ENCODE measurements around the gene WWOX.

The WWOX gene

GRCh38 chr16:78501744-78502143 is 402.3 kb downstream of the WWOX start:
- Histone ChIP-seq H3K4me2 (ENCODE audit: low read length) (no peak overlapping the region), H3K79me2 (ENCODE audit: control insufficient read depth, insufficient read depth, low read length) (no peaks in the 10 kb centered on the region), H3K79me1 (ENCODE audit: low read length) (no peaks in the 10 kb centered on the region), H2BK120ac (ENCODE audit: low read depth, low read length) (no peak overlapping the region), H3K4me3 (ENCODE audit: low read length) (no peak overlapping the region), H3K27ac (ENCODE audit: low read depth, low read length) (no peak overlapping the region), H2BK5ac (ENCODE audit: low read length) (no peak overlapping the region), H3K9ac (ENCODE audit: low read length) (no peak overlapping the region), H3K36me3 (ENCODE audit: control insufficient read depth, insufficient read depth, low read length) (no peaks in the 10 kb centered on the region), H3K4ac (ENCODE audit: low read depth, low read length) (no peak overlapping the region), H2AK5ac (ENCODE audit: low read length) (no peak overlapping the region), H3K23ac (ENCODE audit: low read length) (no peak overlapping the region), H4K5ac (ENCODE audit: low read length) (no peak overlapping the region), H2BK15ac (replicated peaks; ENCODE audit: low read depth) (no peak overlapping the region), H4K8ac (ENCODE audit: low read depth, low read length) (no peak overlapping the region), H3K27me3 (ENCODE audit: insufficient read depth, low read length, poor library complexity) (no peaks in the 10 kb centered on the region), H3K18ac (ENCODE audit: low read length) (no peak overlapping the region), H3K56ac (ENCODE audit: low read length) (no peak overlapping the region), H3K4me1 (ENCODE audit: control insufficient read depth, low read depth, low read length) (no peaks in the 10 kb centered on the region)
- DNase-seq: no peak
- no CpG with 5 or more reads among the region's 8 CpGs for WGBS (ENCODE audit: extremely low coverage, insufficient coverage, low lambda C conversion rate)

GRCh38 chr16:78502812-78503350 is 403.4 kb downstream of the WWOX start:
- no peak overlapping the region for H3K4me3 ChIP-seq (ENCODE audit: low read length)
- H3K4me2 ChIP-seq (ENCODE audit: low read length): no peak overlapping the region
- DNase-seq: no peak
- WGBS (ENCODE audit: extremely low coverage, insufficient coverage, low lambda C conversion rate): no CpG with 5 or more reads among the region's 10 CpGs
- no peak overlapping the region for H4K8ac ChIP-seq (ENCODE audit: low read depth, low read length)
- no peak overlapping the region for H3K4ac ChIP-seq (ENCODE audit: low read depth, low read length)
- no peaks in the 10 kb centered on the region for H3K4me1 ChIP-seq (ENCODE audit: control insufficient read depth, low read depth, low read length)
- no peak overlapping the region for H3K56ac ChIP-seq (ENCODE audit: low read length)
- no peak overlapping the region for H3K18ac ChIP-seq (ENCODE audit: low read length)
- no peak overlapping the region for H3K9ac ChIP-seq (ENCODE audit: low read length)
- H2BK5ac ChIP-seq (ENCODE audit: low read length): no peak overlapping the region
- no peak overlapping the region for H2BK120ac ChIP-seq (ENCODE audit: low read depth, low read length)
- no peaks in the 10 kb centered on the region for H3K27me3 ChIP-seq (ENCODE audit: insufficient read depth, low read length, poor library complexity)
- H3K36me3 ChIP-seq (ENCODE audit: control insufficient read depth, insufficient read depth, low read length): no peaks in the 10 kb centered on the region
- no peak overlapping the region for H3K27ac ChIP-seq (ENCODE audit: low read depth, low read length)
- no peaks in the 10 kb centered on the region for H3K79me2 ChIP-seq (ENCODE audit: control insufficient read depth, insufficient read depth, low read length)
- H3K79me1 ChIP-seq (ENCODE audit: low read length): no peaks in the 10 kb centered on the region
- H2AK5ac ChIP-seq (ENCODE audit: low read length): no peak overlapping the region
- H2BK15ac ChIP-seq (replicated peaks; ENCODE audit: low read depth): no peak overlapping the region
- no peak overlapping the region for H4K5ac ChIP-seq (ENCODE audit: low read length)
- no peak overlapping the region for H3K23ac ChIP-seq (ENCODE audit: low read length)

- Histone ChIP-seq H3K56ac (ENCODE audit: low read length) (no peak overlapping the region), H4K5ac (ENCODE audit: low read length) (no peak overlapping the region), H3K79me1 (ENCODE audit: low read length) (no peaks in the 10 kb centered on the region), H3K79me2 (ENCODE audit: control insufficient read depth, insufficient read depth, low read length) (no peaks in the 10 kb centered on the region), H4K8ac (ENCODE audit: low read depth, low read length) (no peak overlapping the region), H3K36me3 (ENCODE audit: control insufficient read depth, insufficient read depth, low read length) (no peaks in the 10 kb centered on the region), H3K4ac (ENCODE audit: low read depth, low read length) (no peak overlapping the region), H3K4me2 (ENCODE audit: low read length) (no peak overlapping the region), H3K27me3 (ENCODE audit: insufficient read depth, low read length, poor library complexity) (no peaks in the 10 kb centered on the region), H2BK15ac (replicated peaks; ENCODE audit: low read depth) (no peak overlapping the region), H3K4me3 (ENCODE audit: low read length) (no peak overlapping the region), H2AK5ac (ENCODE audit: low read length) (no peak overlapping the region), H2BK120ac (ENCODE audit: low read depth, low read length) (no peak overlapping the region), H3K18ac (ENCODE audit: low read length) (no peak overlapping the region), H3K23ac (ENCODE audit: low read length) (no peak overlapping the region), H3K27ac (ENCODE audit: low read depth, low read length) (no peak overlapping the region), H3K9ac (ENCODE audit: low read length) (no peak overlapping the region), H3K4me1 (ENCODE audit: control insufficient read depth, low read depth, low read length) (no peaks in the 10 kb centered on the region), H2BK5ac (ENCODE audit: low read length) (no peak overlapping the region)
- DNase-seq: peak; percentile 63
- no CpG with 5 or more reads among the region's 3 CpGs for WGBS (ENCODE audit: extremely low coverage, insufficient coverage, low lambda C conversion rate)
These were observed 404.1 kb downstream of the WWOX start for GRCh38 chr16:78503602-78504001.

DNA sequence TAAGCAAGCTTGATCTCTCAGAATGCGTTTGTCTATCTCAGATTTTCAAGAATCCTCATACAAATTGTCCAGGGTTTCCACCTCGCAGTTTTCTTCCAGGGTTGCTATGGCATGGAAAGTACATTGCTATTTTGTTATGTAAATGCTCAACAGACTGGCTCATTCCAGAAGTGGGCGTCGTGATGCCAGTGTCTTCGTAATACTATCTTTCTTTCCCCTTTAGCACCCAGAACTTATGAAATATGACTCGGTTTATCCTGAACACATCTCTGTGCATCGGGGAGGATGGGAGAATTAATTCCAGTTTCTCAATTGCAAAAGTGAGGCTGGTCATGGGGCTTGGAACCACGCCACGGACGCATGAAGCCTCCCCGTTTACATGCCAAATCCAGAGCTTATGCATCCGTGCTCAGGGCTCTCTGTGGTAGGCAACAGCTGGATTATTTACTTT is 405.0 kb downstream of the WWOX start:
- H3K27ac ChIP-seq (ENCODE audit: low read depth, low read length): no peak overlapping the region

GRCh38 chr16:78505036-78505435 is 405.6 kb downstream of the WWOX start:
- Histone ChIP-seq H3K4me2 (ENCODE audit: low read length) (no peak overlapping the region), H4K5ac (ENCODE audit: low read length) (no peak overlapping the region), H3K79me2 (ENCODE audit: control insufficient read depth, insufficient read depth, low read length) (no peaks in the 10 kb centered on the region), H3K4me1 (ENCODE audit: control insufficient read depth, low read depth, low read length) (no peaks in the 10 kb centered on the region), H2BK5ac (ENCODE audit: low read length) (no peak overlapping the region), H2AK5ac (ENCODE audit: low read length) (no peak overlapping the region), H3K56ac (ENCODE audit: low read length) (no peak overlapping the region), H3K36me3 (ENCODE audit: control insufficient read depth, insufficient read depth, low read length) (no peaks in the 10 kb centered on the region), H3K9ac (ENCODE audit: low read length) (no peak overlapping the region), H3K18ac (ENCODE audit: low read length) (no peak overlapping the region), H2BK120ac (ENCODE audit: low read depth, low read length) (no peak overlapping the region), H3K27me3 (ENCODE audit: insufficient read depth, low read length, poor library complexity) (no peaks in the 10 kb centered on the region), H3K23ac (ENCODE audit: low read length) (no peak overlapping the region), H3K4me3 (ENCODE audit: low read length) (no peak overlapping the region), H3K27ac (ENCODE audit: low read depth, low read length) (no peak overlapping the region), H3K4ac (ENCODE audit: low read depth, low read length) (no peak overlapping the region), H3K79me1 (ENCODE audit: low read length) (no peaks in the 10 kb centered on the region), H2BK15ac (replicated peaks; ENCODE audit: low read depth) (no peak overlapping the region), H4K8ac (ENCODE audit: low read depth, low read length) (no peak overlapping the region)
- WGBS (ENCODE audit: extremely low coverage, insufficient coverage, low lambda C conversion rate): no CpG with 5 or more reads among the region's 6 CpGs
- no peak for DNase-seq

More for the DNA sequence above, 405.0 kb downstream of the WWOX start:
- H3K79me2 ChIP-seq (ENCODE audit: control insufficient read depth, insufficient read depth, low read length): no peaks in the 10 kb centered on the region
- no peak overlapping the region for H3K9ac ChIP-seq (ENCODE audit: low read length)
- no peak overlapping the region for H3K4me2 ChIP-seq (ENCODE audit: low read length)
- H3K27me3 ChIP-seq (ENCODE audit: insufficient read depth, low read length, poor library complexity): no peaks in the 10 kb centered on the region
- WGBS (ENCODE audit: extremely low coverage, insufficient coverage, low lambda C conversion rate): no CpG with 5 or more reads among the region's 12 CpGs
- peak overlapping the region; percentile 25 for H3K56ac ChIP-seq (ENCODE audit: low read length)
- H4K8ac ChIP-seq (ENCODE audit: low read depth, low read length): no peak overlapping the region
- H3K4me1 ChIP-seq (ENCODE audit: control insufficient read depth, low read depth, low read length): no peaks in the 10 kb centered on the region
- no peak overlapping the region for H2BK120ac ChIP-seq (ENCODE audit: low read depth, low read length)
- H2AK5ac ChIP-seq (ENCODE audit: low read length): no peak overlapping the region
- DNase-seq: no peak
- no peak overlapping the region for H3K18ac ChIP-seq (ENCODE audit: low read length)
- H3K36me3 ChIP-seq (ENCODE audit: control insufficient read depth, insufficient read depth, low read length): no peaks in the 10 kb centered on the region
- no peak overlapping the region for H3K4ac ChIP-seq (ENCODE audit: low read depth, low read length)
- no peak overlapping the region for H3K4me3 ChIP-seq (ENCODE audit: low read length)
- no peaks in the 10 kb centered on the region for H3K79me1 ChIP-seq (ENCODE audit: low read length)
- H3K23ac ChIP-seq (ENCODE audit: low read length): no peak overlapping the region
- no peak overlapping the region for H4K5ac ChIP-seq (ENCODE audit: low read length)
- no peak overlapping the region for H2BK15ac ChIP-seq (replicated peaks; ENCODE audit: low read depth)
- no peak overlapping the region for H2BK5ac ChIP-seq (ENCODE audit: low read length)

Measured in mesendoderm (in vitro differentiated cells).